Suprapubic skin (tissue), 3 donors: Measurements from ENCODE around the gene EPN2.

ENCODE experiments used
- EP300 ChIP-seq: sonication (generic); formaldehyde crosslinking; IDR thresholded peaks from one replicate; pipeline ENCODE4 v1.6.1; 2017; ENCODE audit warnings: antibody characterized with exemption
- POLR2A ChIP-seq, 2 donors: fragments of 450-650 bp; IDR thresholded peaks; one replicate each; pipeline ENCODE4 v1.6.1; 2017; ENCODE audit warnings: antibody characterized with exemption in 2 of 2, mild to moderate bottlenecking in 2 of 2, moderate library complexity in 2 of 2
- TF ChIP-seq, protein P1 (sequence below), 2 donors: fragments of 200-600 bp in 1 of 2; fragments of 450-650 bp in 1 of 2; sonication (generic) in 1 of 2; IDR thresholded peaks; one replicate each; pipeline ENCODE4 v1.5.1; 2016 to 2019; ENCODE audit warnings: antibody characterized with exemption in 2 of 2, mild to moderate bottlenecking in 1 of 2, moderate library complexity in 1 of 2

DNA sequence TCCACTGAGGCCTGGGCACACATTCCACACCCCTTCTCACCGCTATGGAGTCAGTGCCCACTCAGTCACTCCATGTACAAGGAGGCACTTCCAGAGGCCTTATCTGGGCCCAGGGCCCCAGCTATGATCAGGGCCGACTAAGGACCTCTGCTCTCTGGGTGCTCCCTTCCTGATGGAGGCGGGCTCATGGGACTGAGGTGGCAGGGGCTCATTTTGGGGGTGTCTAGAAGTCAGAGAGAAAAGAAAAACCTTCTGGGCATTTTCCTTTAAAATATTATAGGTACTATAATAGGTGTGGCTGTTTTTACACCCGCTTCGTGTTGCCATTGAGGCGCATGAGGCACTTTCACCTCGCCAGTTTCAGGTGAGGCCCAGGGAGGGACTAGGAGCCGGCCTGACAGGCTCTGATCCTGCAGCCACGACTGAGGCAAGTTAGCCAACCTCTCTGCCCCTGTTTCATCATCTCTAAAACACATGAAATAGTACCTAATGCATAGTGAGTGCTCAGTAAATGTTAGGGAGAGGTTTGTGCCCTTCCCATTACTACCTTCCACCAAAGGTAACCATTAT lies 111.0 kb downstream of the EPN2 start:
- TF ChIP-seq, protein P1, sequence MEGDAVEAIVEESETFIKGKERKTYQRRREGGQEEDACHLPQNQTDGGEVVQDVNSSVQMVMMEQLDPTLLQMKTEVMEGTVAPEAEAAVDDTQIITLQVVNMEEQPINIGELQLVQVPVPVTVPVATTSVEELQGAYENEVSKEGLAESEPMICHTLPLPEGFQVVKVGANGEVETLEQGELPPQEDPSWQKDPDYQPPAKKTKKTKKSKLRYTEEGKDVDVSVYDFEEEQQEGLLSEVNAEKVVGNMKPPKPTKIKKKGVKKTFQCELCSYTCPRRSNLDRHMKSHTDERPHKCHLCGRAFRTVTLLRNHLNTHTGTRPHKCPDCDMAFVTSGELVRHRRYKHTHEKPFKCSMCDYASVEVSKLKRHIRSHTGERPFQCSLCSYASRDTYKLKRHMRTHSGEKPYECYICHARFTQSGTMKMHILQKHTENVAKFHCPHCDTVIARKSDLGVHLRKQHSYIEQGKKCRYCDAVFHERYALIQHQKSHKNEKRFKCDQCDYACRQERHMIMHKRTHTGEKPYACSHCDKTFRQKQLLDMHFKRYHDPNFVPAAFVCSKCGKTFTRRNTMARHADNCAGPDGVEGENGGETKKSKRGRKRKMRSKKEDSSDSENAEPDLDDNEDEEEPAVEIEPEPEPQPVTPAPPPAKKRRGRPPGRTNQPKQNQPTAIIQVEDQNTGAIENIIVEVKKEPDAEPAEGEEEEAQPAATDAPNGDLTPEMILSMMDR (IDR thresholded peaks at IDR 0.05): no peak
- TF ChIP-seq POLR2A (IDR thresholded peaks at IDR 0.05) (no peak), EP300 (no peak)
